Prostate gland (tissue), 2 donors: ENCODE results near the gene STAT1.
"Not testable (repeated sequence)": the region's sequence is repeated elsewhere in the genome, so short reads cannot be mapped to it uniquely, and the experiment has no call there.

ENCODE experiments used
- POLR2A ChIP-seq: fragments of 450-650 bp; IDR thresholded peaks from one replicate; pipeline ENCODE4 v1.6.1; 2016; ENCODE audit warnings: antibody characterized with exemption, mild to moderate bottlenecking
- POLR2AphosphoS5 ChIP-seq: sonication (generic); formaldehyde crosslinking; IDR thresholded peaks from one replicate; pipeline ENCODE4 v1.6.1; 2017; ENCODE audit warnings: antibody characterized with exemption
- TF ChIP-seq, protein P1 (sequence below), 4 experiments: fragments of 200-600 bp in 2 of 4; fragments of 450-650 bp in 2 of 4; sonication (generic) in 2 of 4; IDR thresholded peaks; 1 replicate in 3 of 4; 2 replicates in 1 of 4; pipeline ENCODE4 v1.5.1; 2016 to 2019; ENCODE audit warnings: antibody characterized with exemption in 4 of 4, mild to moderate bottlenecking in 2 of 4, moderate library complexity in 2 of 4

- TF ChIP-seq, protein P1, sequence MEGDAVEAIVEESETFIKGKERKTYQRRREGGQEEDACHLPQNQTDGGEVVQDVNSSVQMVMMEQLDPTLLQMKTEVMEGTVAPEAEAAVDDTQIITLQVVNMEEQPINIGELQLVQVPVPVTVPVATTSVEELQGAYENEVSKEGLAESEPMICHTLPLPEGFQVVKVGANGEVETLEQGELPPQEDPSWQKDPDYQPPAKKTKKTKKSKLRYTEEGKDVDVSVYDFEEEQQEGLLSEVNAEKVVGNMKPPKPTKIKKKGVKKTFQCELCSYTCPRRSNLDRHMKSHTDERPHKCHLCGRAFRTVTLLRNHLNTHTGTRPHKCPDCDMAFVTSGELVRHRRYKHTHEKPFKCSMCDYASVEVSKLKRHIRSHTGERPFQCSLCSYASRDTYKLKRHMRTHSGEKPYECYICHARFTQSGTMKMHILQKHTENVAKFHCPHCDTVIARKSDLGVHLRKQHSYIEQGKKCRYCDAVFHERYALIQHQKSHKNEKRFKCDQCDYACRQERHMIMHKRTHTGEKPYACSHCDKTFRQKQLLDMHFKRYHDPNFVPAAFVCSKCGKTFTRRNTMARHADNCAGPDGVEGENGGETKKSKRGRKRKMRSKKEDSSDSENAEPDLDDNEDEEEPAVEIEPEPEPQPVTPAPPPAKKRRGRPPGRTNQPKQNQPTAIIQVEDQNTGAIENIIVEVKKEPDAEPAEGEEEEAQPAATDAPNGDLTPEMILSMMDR (IDR thresholded peaks at IDR 0.05) = not testable (repeated sequence)
- TF ChIP-seq POLR2AphosphoS5, POLR2A: not testable (repeated sequence)
Measured at GRCh38 chr2:190995315-190995714, 18.7 kb downstream of the STAT1 start.
